A549 (cell line): ENCODE measurements around the gene CTXN1.

ENCODE experiments used
- BHLHE40 ChIP-seq: IDR thresholded peaks from 2 replicates; pipeline ENCODE4 v1.6.1; 2012; ENCODE audit warnings: low read depth, low read length, inconsistent platforms
- EP300 ChIP-seq, 2 experiments: fragments of >200 bp; sonication (Bioruptor Twin); formaldehyde crosslinking; IDR thresholded peaks; 2 replicates in 1 of 2; 3 replicates in 1 of 2; pipeline ENCODE4 v1.6.1; 2016 to 2017
- HOXA7 ChIP-seq: fragments of 250-450 bp; sonication (Bioruptor Pico); IDR thresholded peaks from 2 replicates; pipeline ENCODE4 v1.5.0; 2020; ENCODE audit warnings: mild to moderate bottlenecking, moderate library complexity
- MAZ ChIP-seq: fragments of 150-350 bp; IDR thresholded peaks from 2 replicates; pipeline ENCODE4 v1.6.1; 2014; ENCODE audit warnings: antibody characterized with exemption, low read depth, low read length, borderline replicate concordance
- NR3C1 ChIP-seq: fragments of >200 bp; sonication (Bioruptor Twin); formaldehyde crosslinking; IDR thresholded peaks from 3 replicates; pipeline ENCODE4 v1.6.1; 2017
- POLR2A ChIP-seq: IDR thresholded peaks from 2 replicates; pipeline ENCODE4 v1.6.1; 2012; ENCODE audit warnings: mild to moderate bottlenecking, low read length
- POLR2AphosphoS2 ChIP-seq: conservative IDR thresholded peaks from 2 replicates; pipeline ENCODE4 v1.6.1; 2012; ENCODE audit warnings: low read length, improper control_type of control experiment, inconsistent platforms
- RAD21 ChIP-seq, 2 experiments: fragments of >200 bp in 1 of 2; sonication (Bioruptor Twin) in 1 of 2; formaldehyde crosslinking in 1 of 2; IDR thresholded peaks in 1 of 2; conservative IDR thresholded peaks in 1 of 2; 2 replicates in 1 of 2; 3 replicates in 1 of 2; pipeline ENCODE4 v1.6.1; 2012 to 2018; ENCODE audit warnings: inconsistent platforms in 1 of 2
- SMC3 ChIP-seq: fragments of >200 bp; sonication (Bioruptor Twin); formaldehyde crosslinking; IDR thresholded peaks from 3 replicates; pipeline ENCODE4 v1.6.1; 2018; ENCODE audit warnings: inconsistent platforms
- TP53 ChIP-seq: fragments of 250-450 bp; sonication (Bioruptor Pico); IDR thresholded peaks from 2 replicates; pipeline ENCODE4 v1.5.0; 2021; ENCODE audit warnings: mild to moderate bottlenecking, moderate library complexity
- ZFP36 ChIP-seq: fragments of 450-650 bp; IDR thresholded peaks from 2 replicates; pipeline ENCODE4 v1.6.1; 2014; ENCODE audit warnings: borderline replicate concordance; ENCODE audit not compliant: partially characterized antibody
- ZSCAN20 ChIP-seq: fragments of 250-450 bp; sonication (Bioruptor Pico); IDR thresholded peaks from 2 replicates; pipeline ENCODE4 v1.8.0; 2022; ENCODE audit warnings: mild to moderate bottlenecking, moderate library complexity
- TF ChIP-seq, protein P1 (sequence below): fragments of 200-600 bp; sonication (generic); IDR thresholded peaks from 2 replicates; pipeline ENCODE4 v1.6.1; 2016; ENCODE audit warnings: antibody characterized with exemption, mild to moderate bottlenecking, moderate library complexity
- TF ChIP-seq, protein P2 (sequence below): fragments of >200 bp; sonication (Bioruptor Twin); formaldehyde crosslinking; IDR thresholded peaks from 3 replicates; pipeline ENCODE4 v1.5.1; 2016

DNA sequence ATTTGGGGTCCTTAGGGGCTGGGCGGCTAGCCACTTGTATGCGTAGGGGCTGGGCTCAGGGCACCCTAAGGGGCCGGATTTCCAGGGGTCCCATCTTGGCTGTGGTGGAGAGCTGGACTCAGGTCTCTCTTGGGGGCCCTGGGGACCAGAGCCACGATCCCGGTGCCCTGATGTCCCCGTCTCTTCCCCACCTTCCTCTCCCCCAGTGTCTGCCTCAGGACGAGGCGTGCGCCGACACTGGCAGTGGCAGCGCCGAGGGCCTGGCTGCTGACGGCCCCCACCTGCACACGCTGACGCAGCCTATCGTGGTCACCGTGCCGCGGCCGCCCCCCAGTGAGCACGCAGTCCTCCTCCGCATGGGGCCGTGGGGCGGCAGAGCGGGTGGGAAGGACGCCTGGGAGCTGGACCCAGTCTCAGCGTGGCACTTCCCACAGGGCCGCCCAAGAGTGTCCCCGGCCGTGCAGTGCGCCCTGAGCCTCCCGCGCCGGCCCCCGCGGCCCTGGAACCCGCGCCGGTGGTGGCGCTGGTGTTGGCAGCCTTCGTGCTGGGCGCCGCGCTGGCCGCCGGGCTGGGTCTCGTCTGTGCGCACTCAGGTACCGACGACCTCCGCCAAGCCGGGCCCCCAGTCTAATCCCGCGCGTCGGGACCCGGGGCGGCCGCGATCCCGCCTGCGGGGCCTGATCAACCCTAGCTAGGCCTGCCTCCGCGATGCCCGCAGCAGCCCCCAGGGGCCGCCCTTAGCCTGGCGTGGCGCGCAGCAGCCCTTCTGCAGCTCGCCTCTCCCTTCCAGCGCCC, 8.5 kb downstream of the CTXN1 start:
- TF ChIP-seq ZFP36 (no peak), TP53 (CRISPR knock-in tag) (no peak), BHLHE40 (no peak), POLR2A (no peak), EP300 (IDR thresholded peaks at IDR 0.05) (no peak), HOXA7 (CRISPR knock-in tag) (no peak), RAD21 (conservative IDR thresholded peaks at IDR 0.05 in 1 of 2, IDR thresholded peaks at IDR 0.05 in 1 of 2) (peak; percentile 33 to 35; a peak in 2 of 5 replicates), SMC3 (no peak), NR3C1 (no peak), MAZ (no peak), POLR2AphosphoS2 (no peak), ZSCAN20 (CRISPR knock-in tag) (no peak)
- TF ChIP-seq, protein P1, sequence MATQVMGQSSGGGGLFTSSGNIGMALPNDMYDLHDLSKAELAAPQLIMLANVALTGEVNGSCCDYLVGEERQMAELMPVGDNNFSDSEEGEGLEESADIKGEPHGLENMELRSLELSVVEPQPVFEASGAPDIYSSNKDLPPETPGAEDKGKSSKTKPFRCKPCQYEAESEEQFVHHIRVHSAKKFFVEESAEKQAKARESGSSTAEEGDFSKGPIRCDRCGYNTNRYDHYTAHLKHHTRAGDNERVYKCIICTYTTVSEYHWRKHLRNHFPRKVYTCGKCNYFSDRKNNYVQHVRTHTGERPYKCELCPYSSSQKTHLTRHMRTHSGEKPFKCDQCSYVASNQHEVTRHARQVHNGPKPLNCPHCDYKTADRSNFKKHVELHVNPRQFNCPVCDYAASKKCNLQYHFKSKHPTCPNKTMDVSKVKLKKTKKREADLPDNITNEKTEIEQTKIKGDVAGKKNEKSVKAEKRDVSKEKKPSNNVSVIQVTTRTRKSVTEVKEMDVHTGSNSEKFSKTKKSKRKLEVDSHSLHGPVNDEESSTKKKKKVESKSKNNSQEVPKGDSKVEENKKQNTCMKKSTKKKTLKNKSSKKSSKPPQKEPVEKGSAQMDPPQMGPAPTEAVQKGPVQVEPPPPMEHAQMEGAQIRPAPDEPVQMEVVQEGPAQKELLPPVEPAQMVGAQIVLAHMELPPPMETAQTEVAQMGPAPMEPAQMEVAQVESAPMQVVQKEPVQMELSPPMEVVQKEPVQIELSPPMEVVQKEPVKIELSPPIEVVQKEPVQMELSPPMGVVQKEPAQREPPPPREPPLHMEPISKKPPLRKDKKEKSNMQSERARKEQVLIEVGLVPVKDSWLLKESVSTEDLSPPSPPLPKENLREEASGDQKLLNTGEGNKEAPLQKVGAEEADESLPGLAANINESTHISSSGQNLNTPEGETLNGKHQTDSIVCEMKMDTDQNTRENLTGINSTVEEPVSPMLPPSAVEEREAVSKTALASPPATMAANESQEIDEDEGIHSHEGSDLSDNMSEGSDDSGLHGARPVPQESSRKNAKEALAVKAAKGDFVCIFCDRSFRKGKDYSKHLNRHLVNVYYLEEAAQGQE: no peak
- TF ChIP-seq, protein P2, sequence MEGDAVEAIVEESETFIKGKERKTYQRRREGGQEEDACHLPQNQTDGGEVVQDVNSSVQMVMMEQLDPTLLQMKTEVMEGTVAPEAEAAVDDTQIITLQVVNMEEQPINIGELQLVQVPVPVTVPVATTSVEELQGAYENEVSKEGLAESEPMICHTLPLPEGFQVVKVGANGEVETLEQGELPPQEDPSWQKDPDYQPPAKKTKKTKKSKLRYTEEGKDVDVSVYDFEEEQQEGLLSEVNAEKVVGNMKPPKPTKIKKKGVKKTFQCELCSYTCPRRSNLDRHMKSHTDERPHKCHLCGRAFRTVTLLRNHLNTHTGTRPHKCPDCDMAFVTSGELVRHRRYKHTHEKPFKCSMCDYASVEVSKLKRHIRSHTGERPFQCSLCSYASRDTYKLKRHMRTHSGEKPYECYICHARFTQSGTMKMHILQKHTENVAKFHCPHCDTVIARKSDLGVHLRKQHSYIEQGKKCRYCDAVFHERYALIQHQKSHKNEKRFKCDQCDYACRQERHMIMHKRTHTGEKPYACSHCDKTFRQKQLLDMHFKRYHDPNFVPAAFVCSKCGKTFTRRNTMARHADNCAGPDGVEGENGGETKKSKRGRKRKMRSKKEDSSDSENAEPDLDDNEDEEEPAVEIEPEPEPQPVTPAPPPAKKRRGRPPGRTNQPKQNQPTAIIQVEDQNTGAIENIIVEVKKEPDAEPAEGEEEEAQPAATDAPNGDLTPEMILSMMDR: peak; percentile 34
